Thyroid gland (tissue), 4 donors: ENCODE measurements around the gene SLC35E4.

Source experiments
- CTCF ChIP-seq, 6 experiments: fragments of 200-600 bp in 3 of 6; fragments of 450-650 bp in 3 of 6; sonication (generic) in 3 of 6; IDR thresholded peaks; one replicate each; pipeline ENCODE4 v1.5.1; 2016 to 2019; ENCODE audit warnings: antibody characterized with exemption in 6 of 6, mild to moderate bottlenecking in 2 of 6, inconsistent platforms in 1 of 6, moderate library complexity in 1 of 6
- POLR2A ChIP-seq, 2 donors: fragments of 450-650 bp; IDR thresholded peaks; one replicate each; pipeline ENCODE4 v1.6.1; 2017; ENCODE audit warnings: antibody characterized with exemption in 2 of 2, mild to moderate bottlenecking in 2 of 2, moderate library complexity in 1 of 2

DNA sequence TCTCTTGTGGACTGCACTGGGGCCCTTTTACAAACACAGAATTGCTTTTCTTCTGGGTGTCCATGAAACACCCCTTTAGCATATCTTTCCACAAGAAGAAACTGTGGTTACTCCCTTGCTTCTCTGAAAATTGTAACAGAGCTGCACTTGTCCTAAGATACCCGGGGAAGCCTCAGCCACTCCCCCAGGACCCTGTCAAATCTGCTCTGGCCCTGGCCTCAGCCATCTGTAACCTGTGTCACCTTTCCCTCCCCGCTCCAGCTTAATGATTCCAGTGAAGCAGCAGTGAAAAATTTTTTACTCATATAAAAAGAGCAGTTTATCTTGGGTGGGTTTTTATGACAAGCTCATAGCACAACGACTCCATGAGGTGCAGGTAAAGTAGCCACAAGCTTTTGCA is 35.5 kb downstream of the SLC35E4 start:
- TF ChIP-seq CTCF (IDR thresholded peaks at IDR 0.05) (no peak), POLR2A (IDR thresholded peaks at IDR 0.05) (no peak)
